Measurements from ENCODE around the gene OR9G1.
"Not testable (repeated sequence)": the region's sequence is repeated elsewhere in the genome, so short reads cannot be mapped to it uniquely, and the experiment has no call there.

Gene OR9G1

GRCh38 chr11:56698795-56699194 lies at the start of gene OR9G1:
TSS of gene OR9G1 (plus strand) at chr11:56699095. CDS start at chr11:56700388, 1,293 bp downstream.
- no peak for DNase-seq

GRCh38 chr11:56659755-56660154 lies 39.1 kb upstream of the OR9G1 start:
- DNase-seq: no peak

GRCh38 chr11:56663386-56663785 lies 35.5 kb upstream of the OR9G1 start, which contains the start of gene OR5AR1:
TSS of gene OR5AR1 (plus strand) at chr11:56663686. CDS start at chr11:56663686, 0 bp downstream.
- no peak for DNase-seq

GRCh38 chr11:56670984-56671383 lies 27.9 kb upstream of the OR9G1 start:
- DNase-seq: no peak

GRCh38 chr11:56688554-56689100 lies 10.3 kb upstream of the OR9G1 start:
- no peak for DNase-seq

- DNase-seq: not testable (repeated sequence)
Measured at GRCh38 chr11:56691179-56691578, 7.7 kb upstream of the OR9G1 start.

- DNase-seq: no peak
Measured at GRCh38 chr11:56693428-56693827, 5.5 kb upstream of the OR9G1 start.

- no peak for DNase-seq
Measured at GRCh38 chr11:56700242-56700913, 1.5 kb downstream of the OR9G1 start.

GRCh38 chr11:56700914-56701485 lies 2.1 kb downstream of the OR9G1 start:
- no peak for DNase-seq

- DNase-seq: no peak
Measured at GRCh38 chr11:56705784-56706396, 7.0 kb downstream of the OR9G1 start.

- DNase-seq: no peak
Measured at GRCh38 chr11:56706486-56706885, 7.6 kb downstream of the OR9G1 start.

- no peak for DNase-seq
Measured at GRCh38 chr11:56714206-56714605, 15.3 kb downstream of the OR9G1 start.

- DNase-seq: no peak
Measured at GRCh38 chr11:56716379-56716854, 17.5 kb downstream of the OR9G1 start.

- no peak for DNase-seq
Measured at GRCh38 chr11:56720513-56720912, 21.6 kb downstream of the OR9G1 start.

GRCh38 chr11:56740107-56740506 lies 41.2 kb downstream of the OR9G1 start:
- no peak for DNase-seq

GRCh38 chr11:56740886-56741285 lies 42.0 kb downstream of the OR9G1 start:
- no peak for DNase-seq

- DNase-seq: no peak
Measured at GRCh38 chr11:56748597-56748996, 49.7 kb downstream of the OR9G1 start, which contains the start of gene OR9G4. TSS of gene OR9G4 (minus strand) at chr11:56748697. CDS start at chr11:56743766, 4,931 bp downstream.

GRCh38 chr11:56750190-56750589 lies 51.3 kb downstream of the OR9G1 start:
- DNase-seq: no peak

- DNase-seq: no peak
Measured at GRCh38 chr11:56751480-56751879, 52.6 kb downstream of the OR9G1 start.
